K562 (cell line): ENCODE results near the gene GATAD2B. TPM values are rescaled to one million over a fixed set of nuclear protein-coding genes. Genes with fewer than 3 reads are reported as not detected.

Source experiments
- ATAC-seq: fragments of 200-7000 bp; cut with Tn5 transposase; 3 replicates; pipeline ENCODE4 v1.9.1; 2020; ENCODE audit warnings: moderate library complexity
- BruUV-seq: library from RNA; stranded (reverse); fragments of 400-500 nt; replicated peaks from 2 replicates; lab custom pipeline; 2021; lab: Mats Ljungman, UMichigan
- CTCF ChIA-PET: fragments of 300-600 bp; formaldehyde crosslinking; extraction: SDS; loops from one replicate; lab custom pipeline; 2021; ENCODE audit warnings: low intra/inter-chr PET ratio; lab: Yijun Ruan, JAX
- POLR2A ChIA-PET: fragments of 300-600, 350-650 bp; sonication (Branson Sonifier 250); formaldehyde crosslinking; extraction: SDS; loops from one replicate; lab custom pipeline; 2021; ENCODE audit warnings: antibody characterized with exemption, inconsistent platforms; lab: Yijun Ruan, JAX
- DNase-seq, 4 experiments: peaks; one replicate each; pipeline versions ENCODE4 v3.0.0 to v3.0.0-alpha.2; 2011 to 2018; ENCODE audit warnings: low spot score in 3 of 4, mixed read lengths in 3 of 4; ENCODE audit errors: extremely low read depth in 1 of 4
- FAIRE-seq: peaks from 2 replicates; lab custom pipeline; 2011; peaks lifted over from hg19 to GRCh38; lab: Jason Lieb, UNC
- H2AFZ ChIP-seq: 2 replicates; pipeline ENCODE4 v1.6.0; 2011; ENCODE audit warnings: low read depth, low read length, control low read depth, inconsistent platforms
- H3K27ac ChIP-seq: fragments of 200-600 bp; 3 replicates; pipeline ENCODE4 v1.8.0; 2011; ENCODE audit warnings: low read depth, mild to moderate bottlenecking, control low read depth, inconsistent platforms, low read length, moderate library complexity, mixed read lengths; ENCODE audit errors: extremely low read depth
- H3K27me3 ChIP-seq, 2 experiments: fragments of 300-600 bp in 1 of 2; 2 replicates in 1 of 2; 3 replicates in 1 of 2; pipeline versions ENCODE4 v1.6.0 to v1.8.0; 2011; ENCODE audit warnings: inconsistent platforms in 2 of 2, low read length in 2 of 2, mild to moderate bottlenecking in 1 of 2, mixed read lengths in 1 of 2, moderate library complexity in 1 of 2; ENCODE audit not compliant: control insufficient read depth in 2 of 2, insufficient read depth in 2 of 2
- H3K36me3 ChIP-seq: fragments of 300-600 bp; 3 replicates; pipeline ENCODE4 v1.8.0; 2011; ENCODE audit warnings: mild to moderate bottlenecking, low read length, inconsistent platforms; ENCODE audit not compliant: control insufficient read depth, insufficient read depth
- H3K4me1 ChIP-seq, 2 experiments: fragments of 200-600 bp in 1 of 2; replicated peaks in 1 of 2; 2 replicates in 1 of 2; 3 replicates in 1 of 2; pipeline versions ENCODE4 v1.5.1 to v1.8.0; 2011; ENCODE audit warnings: inconsistent platforms in 2 of 2, low read length in 2 of 2, mild to moderate bottlenecking in 1 of 2, mixed read lengths in 1 of 2, moderate library complexity in 1 of 2; ENCODE audit not compliant: control insufficient read depth in 2 of 2, insufficient read depth in 2 of 2
- H3K4me2 ChIP-seq: 2 replicates; pipeline ENCODE4 v1.6.1; 2011; ENCODE audit warnings: low read length, control low read depth, inconsistent platforms, mixed read lengths; ENCODE audit not compliant: insufficient read depth
- H3K4me3 ChIP-seq: fragments of 200-600 bp; sonication (generic), shearing (Covaris generic); 2 replicates; pipeline ENCODE4 v1.5.1; 2016; ENCODE audit warnings: control low read depth, inconsistent platforms
- H3K79me2 ChIP-seq: fragments of 200-600 bp; 3 replicates; pipeline ENCODE4 v1.8.0; 2011; ENCODE audit warnings: low read length, inconsistent platforms; ENCODE audit not compliant: control insufficient read depth, insufficient read depth
- H3K9ac ChIP-seq, 2 experiments: 2 replicates each; pipeline versions ENCODE4 v1.6.0 to v1.6.1; 2011; ENCODE audit warnings: low read depth in 2 of 2, low read length in 2 of 2, control low read depth in 1 of 2, inconsistent platforms in 1 of 2, mild to moderate bottlenecking in 1 of 2, mixed read lengths in 1 of 2; ENCODE audit not compliant: insufficient read depth in 1 of 2
- H3K9me1 ChIP-seq: one replicate; pipeline ENCODE4 v1.6.0; 2011; ENCODE audit warnings: inconsistent platforms, mild to moderate bottlenecking, low read length, moderate library complexity; ENCODE audit not compliant: control insufficient read depth, insufficient read depth
- H3K9me3 ChIP-seq: replicated peaks from 2 replicates; pipeline ENCODE4 v1.5.1; 2011; ENCODE audit warnings: low read depth, low read length, inconsistent platforms; ENCODE audit not compliant: control insufficient read depth, insufficient read depth
- H4K20me1 ChIP-seq: replicated peaks from 2 replicates; pipeline ENCODE4 v1.6.1; 2011; ENCODE audit warnings: low read length, inconsistent platforms, mixed read lengths; ENCODE audit not compliant: control insufficient read depth, insufficient read depth
- CHD2 ChIP-seq: IDR thresholded peaks from 2 replicates; pipeline ENCODE4 v1.6.1; 2011; ENCODE audit warnings: low read depth, low read length
- JUN ChIP-seq, 2 experiments: sonication (generic) in 1 of 2; formaldehyde crosslinking in 1 of 2; IDR thresholded peaks; 2 replicates each; pipeline versions ENCODE4 v1.6.1 to v1.8.0; 2012 to 2022; ENCODE audit warnings: borderline replicate concordance in 2 of 2, mild to moderate bottlenecking in 2 of 2, improper control_type of control experiment in 1 of 2, low read depth in 1 of 2, low read length in 1 of 2, missing genetic modification reagents in 1 of 2
- MCM5 ChIP-seq: fragments of 450-650 bp; IDR thresholded peaks from 2 replicates; pipeline ENCODE4 v1.6.1; 2016; ENCODE audit warnings: low read depth
- NCOR1 ChIP-seq: fragments of 450-650 bp; IDR thresholded peaks from 2 replicates; pipeline ENCODE4 v1.6.1; 2016; ENCODE audit warnings: mild to moderate bottlenecking, moderate library complexity
- POLR2H ChIP-seq: IDR thresholded peaks from 2 replicates; pipeline ENCODE4 v1.6.1; 2016; ENCODE audit warnings: missing genetic modification characterization, low read depth, mild to moderate bottlenecking, control low read depth, missing compliant biosample characterization, moderate library complexity
- SRSF1 ChIP-seq: fragments of 200-400 bp; formaldehyde crosslinking; IDR thresholded peaks from 2 replicates; pipeline ENCODE4 v1.6.1; 2017; ENCODE audit warnings: mild to moderate bottlenecking, low read depth, low read length, moderate library complexity
- ZNF655 ChIP-seq: fragments of 250-450 bp; sonication (Bioruptor Pico); IDR thresholded peaks from 2 replicates; pipeline ENCODE4 v1.5.0; 2021
- WGBS: fragments of 100-300 bp; shearing (Covaris generic); methylation state at CpG from one replicate; pipeline ENCODE4 v1.1.6; 2016; ENCODE audit warnings: low coverage, mixed read lengths; ENCODE audit not compliant: insufficient coverage; ENCODE audit errors: missing lambda C conversion rate; 5-methylcytosine and 5-hydroxymethylcytosine counted together
- in situ Hi-C: fragments of 300-500 bp; cut with MboI; formaldehyde crosslinking; loops from 4 replicates; pipeline ENCODE4 v1.15.0; 2018; ENCODE audit warnings: inconsistent platforms, mixed read lengths
- intact Hi-C: fragments of 100-400 bp; cut with micrococcal nuclease; formaldehyde crosslinking; loops from 2 replicates; pipeline ENCODE4 v1.14.2; 2022
- polyA plus RNA-seq, 8 experiments: library from polyadenylated mRNA; depleted of rRNA in 4 of 8; stranded (reverse) in 5 of 8; unstranded in 3 of 8; fragments of >200 nt; fragmentation: Nextera tagmentation in 2 of 8; fragmentation: Illumina TruSeq in 1 of 8; extraction: Ambion mirVana in 2 of 8; extraction: Trizol in 1 of 8; gene quantifications; 2 replicates each; pipeline versions ENCODE4 v1.2.1 to v1.2.3, GENCODE V29; 2011 to 2014; ENCODE audit warnings: inconsistent platforms in 1 of 8, missing spikeins in 1 of 8
- total RNA-seq, 7 experiments: library from RNA; depleted of rRNA in 6 of 7; stranded (reverse); fragments of >200 nt in 6 of 7; fragmentation: Illumina TruSeq in 2 of 7; extraction: Trizol in 2 of 7; gene quantifications; 2 replicates each; pipeline versions ENCODE4 v1.2.1 to v1.2.3, GENCODE V29; 2011 to 2021; ENCODE audit warnings: low replicate concordance in 1 of 7
- TF ChIP-seq, protein P1 (sequence below): fragments of 250-450 bp; sonication (Bioruptor Pico); IDR thresholded peaks from 2 replicates; pipeline ENCODE4 v1.5.0; 2020; ENCODE audit warnings: mild to moderate bottlenecking
- TF ChIP-seq, protein P2 (sequence below): fragments of 450-650 bp; IDR thresholded peaks from 2 replicates; pipeline ENCODE4 v1.6.1; 2016; ENCODE audit warnings: low read depth, mild to moderate bottlenecking, moderate library complexity
- TF ChIP-seq, protein P3 (sequence below), 2 experiments: fragments of 450-650 bp in 1 of 2; sonication (generic) in 1 of 2; formaldehyde crosslinking in 1 of 2; IDR thresholded peaks in 1 of 2; conservative IDR thresholded peaks in 1 of 2; 2 replicates each; pipeline versions ENCODE4 v1.6.1 to v1.8.1; 2016 to 2023; ENCODE audit warnings: mild to moderate bottlenecking in 2 of 2, moderate library complexity in 2 of 2, inconsistent platforms in 1 of 2, missing genetic modification reagents in 1 of 2
- TF ChIP-seq, protein P4 (sequence below), 3 experiments: IDR thresholded peaks in 2 of 3; conservative IDR thresholded peaks in 1 of 3; 2 replicates each; pipeline ENCODE4 v1.5.1; 2011 to 2012; ENCODE audit warnings: low read length in 3 of 3, mild to moderate bottlenecking in 3 of 3, control low read depth in 2 of 3, improper control_type of control experiment in 1 of 3, inconsistent platforms in 1 of 3, low read depth in 1 of 3, mixed read lengths in 1 of 3, moderate library complexity in 1 of 3; ENCODE audit not compliant: insufficient read depth in 2 of 3

The GATAD2B gene
- total and polyA plus RNA-seq, 9 of the 15 experiments (the other 6 are each of a cell fraction or from before 2014, with no cell fraction given): 1.5 to 40.2 (median 4.9) TPM

DNA sequence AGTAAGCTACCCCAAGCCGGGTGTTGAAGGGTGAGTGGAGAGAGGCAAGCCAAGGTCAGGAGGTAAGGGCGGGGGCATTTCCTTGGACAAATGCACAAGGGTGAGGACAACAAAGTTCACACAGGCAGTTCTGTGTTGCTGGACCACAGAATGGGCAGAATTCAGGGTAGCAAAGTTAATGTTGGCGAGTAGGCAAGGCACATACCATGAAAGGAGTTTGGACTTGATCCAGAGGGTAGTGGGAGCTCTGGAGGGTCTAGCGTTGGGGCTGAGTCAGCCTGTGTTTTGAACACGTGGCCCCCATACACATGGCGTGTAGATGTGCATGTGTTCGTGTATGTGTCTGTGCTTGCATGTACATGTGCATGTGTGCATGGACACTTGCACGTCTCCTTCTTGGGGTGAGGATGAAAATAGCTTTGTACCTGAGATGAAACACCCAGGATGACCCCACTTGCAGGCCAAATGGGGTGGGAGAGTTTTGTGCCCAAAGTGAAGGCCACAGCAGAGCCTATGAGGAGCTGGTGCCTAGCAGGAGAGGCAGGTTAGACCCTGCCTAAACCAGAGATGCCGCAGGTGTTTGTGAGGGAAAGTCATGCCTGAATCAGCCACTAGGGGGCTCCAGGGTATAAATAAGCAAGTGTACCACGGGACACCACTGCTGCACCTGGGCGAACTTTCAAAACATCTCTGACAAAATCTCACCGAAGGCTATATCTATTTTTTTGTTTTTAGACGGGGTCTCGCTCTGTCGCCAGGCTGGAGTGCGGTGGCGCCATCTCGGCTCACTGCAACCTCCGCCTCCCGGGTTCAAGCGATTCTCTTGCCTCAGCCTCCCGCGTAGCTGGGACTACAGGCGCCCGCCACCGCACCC is 125.7 kb downstream of the GATAD2B start:
- H3K4me1 ChIP-seq: peaks cover 0 to 42% of the 10 kb centered on the region in 2 experiments; a peak in 2 of 5 replicates
- no peaks in the 10 kb centered on the region for H3K79me2 ChIP-seq
- ChIA-PET CTCF (interaction anchor here (0.6 to 1.0 kb wide), 4 partner anchors 123 to 475 kb away, joined by 3 to 8 read pairs (median 4); partner anchors contain the start of genes HAX1 and RAB13), POLR2A (interaction anchor here (0.6 to 2.1 kb wide), 2 partner anchors 36 to 194 kb away, joined by 3 to 13 read pairs; partner anchors contain the start of gene RPS27)
- in situ Hi-C loops (loop anchor here (5.0 kb wide), 1 partner anchor 190 kb away; the partner anchor contains the start of gene RAB13), intact Hi-C loops (loop anchor here (1.0 to 5.0 kb wide), 3 partner anchors 125 to 189 kb away; partner anchors contain the start of genes CREB3L4, GATAD2B and RAB13)
- H2AFZ ChIP-seq: no peak overlapping the region
- no peak overlapping the region for H3K9ac ChIP-seq
- FAIRE-seq (peak; percentile 95), DNase-seq (peak; percentile 83 to 87 (median 86)), ATAC-seq (peak; percentile 89)
- 42% methylated on average over 26 of the region's 26 CpGs for WGBS
- no peak overlapping the region for H3K27ac ChIP-seq
- no peaks in the 10 kb centered on the region for H3K9me1 ChIP-seq
- H3K36me3 ChIP-seq: no peaks in the 10 kb centered on the region
- no peak overlapping the region for H3K4me3 ChIP-seq
- no TSS peak for BruUV-seq
- no peaks in the 10 kb centered on the region for H4K20me1 ChIP-seq
- no peaks in the 10 kb centered on the region for H3K9me3 ChIP-seq
- H3K4me2 ChIP-seq: no peak overlapping the region
- H3K27me3 ChIP-seq: no peaks in the 10 kb centered on the region
- TF ChIP-seq JUN (IDR thresholded peaks at IDR 0.05; ENCODE audit: borderline replicate concordance, low read depth, low read length) (no peak), JUN (CRISPR knock-in tag; IDR thresholded peaks at IDR 0.05; ENCODE audit: borderline replicate concordance) (no peak), MCM5 (no peak), NCOR1 (no peak), SRSF1 (no peak), POLR2H (tag) (no peak), ZNF655 (no peak), CHD2 (no peak)
- TF ChIP-seq, protein P1, sequence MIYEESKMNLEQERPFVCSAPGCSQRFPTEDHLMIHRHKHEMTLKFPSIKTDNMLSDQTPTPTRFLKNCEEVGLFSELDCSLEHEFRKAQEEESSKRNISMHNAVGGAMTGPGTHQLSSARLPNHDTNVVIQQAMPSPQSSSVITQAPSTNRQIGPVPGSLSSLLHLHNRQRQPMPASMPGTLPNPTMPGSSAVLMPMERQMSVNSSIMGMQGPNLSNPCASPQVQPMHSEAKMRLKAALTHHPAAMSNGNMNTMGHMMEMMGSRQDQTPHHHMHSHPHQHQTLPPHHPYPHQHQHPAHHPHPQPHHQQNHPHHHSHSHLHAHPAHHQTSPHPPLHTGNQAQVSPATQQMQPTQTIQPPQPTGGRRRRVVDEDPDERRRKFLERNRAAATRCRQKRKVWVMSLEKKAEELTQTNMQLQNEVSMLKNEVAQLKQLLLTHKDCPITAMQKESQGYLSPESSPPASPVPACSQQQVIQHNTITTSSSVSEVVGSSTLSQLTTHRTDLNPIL (CRISPR knock-in tag): no peak
- TF ChIP-seq, protein P2, sequence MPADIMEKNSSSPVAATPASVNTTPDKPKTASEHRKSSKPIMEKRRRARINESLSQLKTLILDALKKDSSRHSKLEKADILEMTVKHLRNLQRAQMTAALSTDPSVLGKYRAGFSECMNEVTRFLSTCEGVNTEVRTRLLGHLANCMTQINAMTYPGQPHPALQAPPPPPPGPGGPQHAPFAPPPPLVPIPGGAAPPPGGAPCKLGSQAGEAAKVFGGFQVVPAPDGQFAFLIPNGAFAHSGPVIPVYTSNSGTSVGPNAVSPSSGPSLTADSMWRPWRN: no peak
- TF ChIP-seq, protein P3, sequence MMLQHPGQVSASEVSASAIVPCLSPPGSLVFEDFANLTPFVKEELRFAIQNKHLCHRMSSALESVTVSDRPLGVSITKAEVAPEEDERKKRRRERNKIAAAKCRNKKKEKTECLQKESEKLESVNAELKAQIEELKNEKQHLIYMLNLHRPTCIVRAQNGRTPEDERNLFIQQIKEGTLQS (IDR thresholded peaks at IDR 0.05): peak; percentile 13; the same call in 1 of the 2 replicates
- TF ChIP-seq, protein P3 (CRISPR knock-in tag; conservative IDR thresholded peaks at IDR 0.05): no peak
- TF ChIP-seq, protein P4, sequence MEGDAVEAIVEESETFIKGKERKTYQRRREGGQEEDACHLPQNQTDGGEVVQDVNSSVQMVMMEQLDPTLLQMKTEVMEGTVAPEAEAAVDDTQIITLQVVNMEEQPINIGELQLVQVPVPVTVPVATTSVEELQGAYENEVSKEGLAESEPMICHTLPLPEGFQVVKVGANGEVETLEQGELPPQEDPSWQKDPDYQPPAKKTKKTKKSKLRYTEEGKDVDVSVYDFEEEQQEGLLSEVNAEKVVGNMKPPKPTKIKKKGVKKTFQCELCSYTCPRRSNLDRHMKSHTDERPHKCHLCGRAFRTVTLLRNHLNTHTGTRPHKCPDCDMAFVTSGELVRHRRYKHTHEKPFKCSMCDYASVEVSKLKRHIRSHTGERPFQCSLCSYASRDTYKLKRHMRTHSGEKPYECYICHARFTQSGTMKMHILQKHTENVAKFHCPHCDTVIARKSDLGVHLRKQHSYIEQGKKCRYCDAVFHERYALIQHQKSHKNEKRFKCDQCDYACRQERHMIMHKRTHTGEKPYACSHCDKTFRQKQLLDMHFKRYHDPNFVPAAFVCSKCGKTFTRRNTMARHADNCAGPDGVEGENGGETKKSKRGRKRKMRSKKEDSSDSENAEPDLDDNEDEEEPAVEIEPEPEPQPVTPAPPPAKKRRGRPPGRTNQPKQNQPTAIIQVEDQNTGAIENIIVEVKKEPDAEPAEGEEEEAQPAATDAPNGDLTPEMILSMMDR (IDR thresholded peaks at IDR 0.05 in 2 of 3, conservative IDR thresholded peaks at IDR 0.05 in 1 of 3; ENCODE audit: insufficient read depth in 2 of 3, low read depth in 1 of 3, low read length in 3 of 3): peak; percentile 88 to 91 (median 89)
